CD4-positive, alpha-beta T cell treated with Interleukin-12 subunit alpha and Interleukin-12 subunit beta, for 1 hour (primary cell): Measurements from ENCODE around the gene TRAK1.

ENCODE experiments used
- DNase-seq: peaks from one replicate; pipeline ENCODE4 v3.0.0-alpha.2; 2020

Gene TRAK1

GRCh38 chr3:42216302-42216701, 125.1 kb downstream of the TRAK1 start:
- DNase-seq = peak; percentile 6

DNA sequence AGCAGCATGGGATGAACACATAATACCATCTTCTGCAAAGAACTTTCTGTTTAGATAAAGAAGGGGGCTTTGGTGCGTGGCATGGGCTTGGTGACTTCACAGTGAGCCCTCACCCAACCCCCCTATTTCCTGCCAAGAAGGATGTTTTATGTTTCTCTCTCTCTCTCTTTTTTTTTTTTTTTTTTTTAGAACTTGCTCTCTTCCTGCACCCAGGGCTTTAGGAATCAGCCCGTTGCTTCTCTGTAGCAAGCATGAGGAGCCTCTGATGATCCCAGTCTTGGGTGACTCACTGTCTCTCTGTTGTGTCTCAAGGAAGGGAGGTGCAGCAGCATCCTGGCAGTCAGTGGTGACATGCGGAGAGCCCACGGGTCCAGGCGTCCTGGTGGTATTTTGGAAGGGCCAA, 125.8 kb downstream of the TRAK1 start:
- peak; percentile 32 for DNase-seq

- DNase-seq = no peak
These were observed 129.4 kb downstream of the TRAK1 start for GRCh38 chr3:42220436-42221121.

- no peak for DNase-seq
These were observed 132.0 kb downstream of the TRAK1 start for GRCh38 chr3:42222942-42223693.

- no peak for DNase-seq
These were observed 133.0 kb downstream of the TRAK1 start for GRCh38 chr3:42224178-42224577.

DNA sequence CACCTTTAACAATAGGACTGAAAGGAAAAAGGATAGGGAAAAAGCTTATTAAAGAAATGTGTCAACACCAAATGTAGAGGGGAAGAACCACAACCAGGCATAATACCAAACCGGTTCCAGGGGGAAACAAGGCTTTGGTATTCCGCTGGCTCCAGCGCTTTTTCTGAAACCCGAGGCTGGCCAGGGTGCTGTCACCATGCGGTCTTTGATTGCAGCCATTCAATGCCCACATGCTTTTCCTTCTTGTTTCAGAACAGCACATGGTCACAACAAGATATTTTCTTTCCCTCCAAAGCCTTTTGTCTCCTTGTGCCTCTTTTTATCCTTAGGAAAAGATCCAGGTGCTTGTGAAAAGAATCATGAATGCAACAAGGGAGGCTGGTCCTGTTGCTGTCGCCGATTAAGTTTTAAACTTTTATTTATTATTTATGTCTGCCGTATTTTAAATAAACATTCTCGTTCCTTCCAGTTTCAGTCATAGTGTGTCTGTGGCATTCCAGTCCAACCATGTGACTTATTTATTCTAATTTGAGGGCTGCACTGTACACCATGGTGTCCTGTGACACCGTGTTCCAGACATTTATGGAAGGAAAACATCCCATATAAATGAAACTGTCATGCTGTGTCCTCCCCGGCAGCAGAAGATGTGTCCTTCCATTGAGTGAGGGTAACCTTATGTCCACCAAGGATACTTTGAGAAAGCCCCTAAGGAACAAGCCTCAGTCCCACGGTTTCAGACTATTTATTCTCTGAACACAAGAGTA, 133.7 kb downstream of the TRAK1 start:
- DNase-seq = no peak

GRCh38 chr3:42225486-42226363, 134.6 kb downstream of the TRAK1 start:
- no peak for DNase-seq

GRCh38 chr3:42226470-42227425, 135.6 kb downstream of the TRAK1 start:
- no peak for DNase-seq

DNA sequence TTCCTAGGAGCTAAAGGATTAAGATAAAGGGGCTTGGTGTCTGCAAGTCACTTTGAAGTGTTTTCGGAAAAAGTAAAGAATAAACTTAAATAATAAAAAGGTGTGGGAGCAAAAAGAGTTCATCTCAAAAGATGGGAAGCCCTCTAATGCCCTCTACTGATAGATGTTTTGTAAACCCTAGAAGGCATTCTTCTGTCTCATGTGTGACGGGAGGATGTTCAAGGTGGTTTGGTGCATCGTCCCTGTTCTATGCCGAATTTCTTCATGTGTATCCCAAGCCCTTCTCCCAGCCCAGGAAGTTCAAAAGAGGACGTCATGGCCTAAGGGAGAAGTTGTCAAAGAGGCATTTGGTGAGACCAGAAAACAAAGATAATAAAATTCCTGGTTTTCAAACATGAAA, 137.6 kb downstream of the TRAK1 start:
- DNase-seq = no peak

- no peak for DNase-seq
These were observed 138.2 kb downstream of the TRAK1 start for GRCh38 chr3:42229266-42229941.

DNA sequence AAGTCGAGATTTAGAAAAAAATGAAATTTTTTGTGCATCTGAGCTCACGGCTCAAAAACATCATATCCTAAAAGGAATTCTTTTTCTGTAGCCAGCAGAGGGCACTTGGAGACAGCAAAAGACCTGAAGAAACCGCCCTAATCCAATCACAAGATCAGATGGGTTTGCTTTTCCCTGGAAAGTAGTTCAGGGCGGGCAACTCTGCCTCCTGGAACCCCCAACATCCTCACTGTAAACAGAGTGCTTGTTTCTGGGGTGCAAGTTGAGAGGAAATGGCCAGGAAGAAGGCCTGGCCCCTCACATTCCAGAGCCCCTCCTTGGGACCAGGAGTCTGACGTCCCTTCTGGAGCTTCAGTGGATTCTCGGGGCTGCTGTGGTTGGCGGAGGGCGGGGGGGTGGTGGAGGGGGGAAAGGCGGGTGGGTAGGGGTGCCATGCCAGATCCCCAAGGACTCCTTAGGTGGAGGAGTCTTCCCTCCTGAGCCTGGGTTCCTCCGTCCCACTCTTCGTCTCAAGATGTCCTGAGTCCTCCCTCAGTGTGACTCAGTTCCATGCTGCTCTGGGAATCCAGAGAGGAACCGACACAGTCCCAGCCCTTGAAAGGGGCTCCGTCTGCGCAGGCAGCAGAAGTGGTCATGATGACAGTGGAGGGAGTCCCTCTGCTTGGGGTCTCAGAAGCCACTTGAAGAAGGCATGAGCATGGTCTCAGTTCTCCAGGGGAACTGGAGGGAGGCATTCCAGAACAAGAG, 139.0 kb downstream of the TRAK1 start:
- DNase-seq = no peak

DNA sequence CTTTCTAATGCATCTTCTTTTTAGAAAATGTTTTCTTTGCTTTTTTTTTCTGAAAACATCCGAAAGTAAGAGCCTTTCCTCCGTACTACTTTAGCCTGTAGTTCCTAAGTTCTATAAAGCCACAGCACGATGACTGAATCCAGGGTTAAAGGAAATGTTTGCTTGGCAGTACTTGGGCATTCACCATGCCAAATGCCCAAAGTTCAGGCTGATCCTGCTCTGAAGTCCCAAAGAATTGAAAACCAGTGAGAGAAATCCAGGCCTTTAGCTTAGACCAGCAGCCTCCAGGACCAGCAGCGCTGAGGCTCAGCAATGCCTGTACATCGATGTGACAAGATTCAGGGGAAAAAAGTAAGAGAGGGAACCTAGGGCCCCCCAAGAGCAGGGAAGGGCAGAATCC, 139.7 kb downstream of the TRAK1 start:
- no peak for DNase-seq

- no peak for DNase-seq
These were observed 144.4 kb downstream of the TRAK1 start for GRCh38 chr3:42235532-42235931.

GRCh38 chr3:42236611-42237010, 145.5 kb downstream of the TRAK1 start:
- DNase-seq = no peak

DNA sequence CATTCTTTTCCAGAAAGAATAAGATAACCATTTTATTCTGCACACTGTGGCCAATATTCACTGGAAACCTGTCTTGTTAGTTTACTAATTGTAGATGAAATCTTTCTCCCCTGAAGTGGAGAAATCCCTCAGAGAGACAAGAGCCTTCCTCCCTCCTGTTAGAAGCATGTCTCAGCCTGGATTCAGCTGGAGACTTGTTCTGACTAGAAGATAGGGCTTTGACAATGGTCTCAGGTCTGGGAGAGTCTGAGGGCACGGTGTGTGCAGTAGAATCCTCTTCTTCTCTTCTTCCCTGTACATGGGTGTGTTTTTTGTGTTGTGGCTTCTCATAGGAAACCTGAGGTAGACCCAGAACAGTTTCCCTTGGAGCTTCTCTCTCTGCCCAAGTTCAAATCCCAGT, 154.9 kb downstream of the TRAK1 start:
- no peak for DNase-seq

GRCh38 chr3:42247576-42248027, 156.4 kb downstream of the TRAK1 start:
- DNase-seq = peak; percentile 64

GRCh38 chr3:42250761-42251160, 159.6 kb downstream of the TRAK1 start:
- no peak for DNase-seq

DNA sequence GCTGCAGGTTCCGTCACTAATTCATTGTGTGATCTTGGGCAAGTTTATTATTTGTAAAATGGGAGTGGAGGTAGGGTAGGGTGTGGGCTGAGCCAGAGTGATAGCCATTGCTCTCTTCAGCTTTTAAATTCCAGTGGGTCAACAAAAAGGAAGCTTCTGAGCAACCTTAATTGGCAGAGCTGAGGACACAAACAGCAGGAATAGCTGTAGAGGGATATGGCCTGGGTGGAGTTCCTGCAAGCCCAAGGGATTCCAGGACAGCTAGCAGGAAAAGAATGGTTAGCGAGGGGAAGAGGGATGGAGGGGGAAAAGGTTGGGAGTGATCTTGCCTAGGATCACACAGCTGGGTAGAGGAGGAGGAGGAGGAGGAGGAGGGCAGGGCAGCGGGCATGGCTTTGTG, 163.4 kb downstream of the TRAK1 start:
- no peak for DNase-seq

- no peak for DNase-seq
These were observed 165.1 kb downstream of the TRAK1 start for GRCh38 chr3:42256135-42256819.

DNA sequence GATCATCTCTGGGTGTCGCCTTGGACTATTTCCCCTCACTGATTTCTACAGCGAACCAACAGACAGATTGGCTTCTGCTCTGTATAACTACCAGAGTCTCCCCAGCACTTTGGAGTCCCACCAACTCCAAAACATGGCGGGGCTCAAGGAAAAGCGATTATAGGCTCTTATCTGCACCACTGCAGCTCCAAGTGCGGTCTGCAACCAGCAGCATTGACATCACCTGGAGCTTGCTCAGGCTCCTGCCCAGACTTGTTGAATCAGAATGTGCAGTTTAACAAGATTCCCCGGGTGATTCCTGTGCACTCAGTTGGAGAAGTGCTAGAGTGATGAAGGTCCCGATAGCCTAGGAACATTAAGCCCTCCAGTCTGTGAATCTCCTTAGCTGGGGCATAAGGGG, 165.8 kb downstream of the TRAK1 start:
- DNase-seq = no peak
